Activated gamma-delta T cell (primary cell): Measurements from ENCODE around the gene ADCY5.

Source experiments
- DNase-seq: peaks from one replicate; lab custom pipeline; 2025; lab: John Stamatoyannopoulos, UW

Gene ADCY5

DNA sequence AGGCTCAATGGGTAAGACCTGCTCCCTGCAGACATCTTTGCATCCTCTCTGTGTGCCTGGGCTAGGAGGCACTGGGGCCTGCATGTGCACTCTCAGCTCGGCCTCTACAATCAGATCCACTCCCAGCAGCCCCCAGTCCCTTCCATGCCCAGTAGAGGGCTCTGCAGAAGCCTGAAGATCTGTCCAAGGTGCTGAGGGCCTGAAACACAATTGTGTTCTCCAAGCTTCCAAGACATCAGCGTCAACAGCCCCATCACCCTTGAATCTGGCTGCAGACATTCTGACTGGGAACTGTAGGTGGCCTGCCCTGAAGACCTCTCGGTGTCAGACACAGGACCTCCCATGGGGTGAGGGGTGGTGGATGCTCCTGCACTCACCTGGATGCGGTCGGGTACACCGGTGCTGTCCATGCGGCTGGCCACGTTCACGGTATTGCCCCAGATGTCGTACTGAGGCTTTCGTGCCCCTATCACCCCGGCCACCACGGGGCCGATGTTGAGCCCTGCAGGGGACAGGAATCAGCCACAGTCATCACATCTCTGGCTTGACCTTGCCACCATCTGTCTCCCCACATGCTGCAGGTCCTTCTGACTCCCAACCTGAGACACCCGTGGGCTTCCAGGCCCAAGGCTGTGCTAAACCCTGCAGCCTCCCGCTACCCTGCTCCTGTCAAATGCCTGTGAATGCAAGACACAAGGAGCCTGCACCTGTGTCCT, 162.4 kb downstream of the ADCY5 start:
- no peak for DNase-seq

DNA sequence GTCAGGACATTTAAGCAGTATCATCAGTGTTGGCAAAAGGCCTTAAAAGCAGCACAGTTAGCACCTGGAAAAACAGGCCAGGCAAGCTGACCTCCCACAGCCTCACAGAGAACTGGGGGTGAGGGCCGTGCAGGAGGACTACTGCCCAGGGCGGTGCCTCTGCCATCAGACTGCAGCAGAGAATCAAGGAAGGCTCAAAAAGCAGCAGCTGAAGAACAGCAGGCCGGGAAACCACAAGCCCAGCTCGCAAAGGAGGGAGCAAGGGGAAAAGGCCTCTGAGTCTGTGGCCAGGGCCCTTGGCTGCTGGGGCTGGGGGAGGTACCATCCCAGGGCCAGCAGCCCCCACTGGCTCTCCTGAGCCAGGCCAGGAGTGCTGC, 163.0 kb downstream of the ADCY5 start:
- DNase-seq = no peak

DNA sequence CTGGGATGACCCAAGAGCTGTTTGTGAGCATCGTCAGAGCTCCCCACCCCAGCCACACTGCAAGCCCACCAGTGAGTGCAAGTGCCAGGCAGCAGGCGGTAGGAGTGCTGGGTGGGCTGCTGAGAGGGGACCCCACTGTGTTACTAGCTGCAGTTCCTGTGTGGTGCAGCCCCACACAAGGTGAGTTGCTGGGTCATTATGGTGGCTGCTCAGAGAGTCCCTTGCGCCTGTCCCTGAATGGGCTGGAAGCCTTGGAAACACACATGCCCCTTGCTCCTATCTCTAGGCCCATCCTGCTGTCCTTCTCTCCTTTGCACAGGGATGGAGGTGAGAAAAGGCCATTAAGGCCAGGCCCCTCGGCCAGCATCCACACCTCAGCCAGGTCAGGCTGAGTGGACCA, 163.4 kb downstream of the ADCY5 start:
- no peak for DNase-seq

DNA sequence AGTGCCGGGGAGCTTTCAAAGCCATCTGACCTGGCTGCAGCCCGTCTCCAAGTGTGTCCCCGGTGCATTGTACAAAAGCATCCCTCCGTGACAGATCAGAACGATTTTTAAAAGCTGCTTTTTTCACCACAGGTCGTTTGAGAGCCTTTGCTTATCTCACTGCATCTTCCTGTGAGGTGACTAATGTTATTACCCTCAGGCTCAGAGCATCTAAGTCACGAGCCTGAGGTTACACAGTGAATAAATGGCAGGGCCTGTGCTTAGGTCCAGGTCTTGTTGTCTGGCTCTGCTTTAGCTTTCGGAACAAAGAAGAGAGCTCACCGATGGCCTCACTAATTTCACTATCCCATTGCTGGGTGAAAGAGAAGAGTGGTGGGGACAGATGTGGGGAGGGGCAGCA, 163.8 kb downstream of the ADCY5 start:
- no peak for DNase-seq

DNA sequence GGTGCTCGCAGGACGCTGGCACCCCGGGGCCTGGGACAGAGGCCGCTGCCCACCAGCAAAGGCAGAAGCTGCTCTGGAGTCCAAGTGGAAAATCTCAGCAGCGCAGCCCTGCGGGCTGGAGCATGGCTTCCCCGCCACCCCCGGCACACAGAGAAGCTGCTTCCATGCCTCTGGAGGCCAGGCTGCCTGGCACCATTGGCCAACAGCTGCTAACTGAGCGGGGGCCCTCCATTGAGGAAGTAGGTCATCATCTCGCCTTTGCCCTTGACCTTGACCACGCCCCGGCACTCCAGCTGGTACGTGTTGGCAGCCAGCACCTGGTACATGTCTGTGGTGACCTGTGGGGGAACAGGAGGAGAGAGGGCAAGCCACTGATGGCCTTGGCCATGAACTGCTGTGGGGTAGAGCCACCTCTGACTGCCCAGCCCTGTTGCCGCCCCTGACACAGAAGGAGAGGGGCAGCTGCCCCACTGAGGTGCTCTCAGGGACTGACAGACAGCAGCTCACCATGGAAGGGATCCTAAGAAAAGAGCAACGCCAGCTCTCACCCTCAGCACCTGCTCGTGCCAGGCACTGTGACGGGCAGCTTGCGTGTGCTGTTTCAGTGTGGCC, 164.4 kb downstream of the ADCY5 start:
- no peak for DNase-seq

DNA sequence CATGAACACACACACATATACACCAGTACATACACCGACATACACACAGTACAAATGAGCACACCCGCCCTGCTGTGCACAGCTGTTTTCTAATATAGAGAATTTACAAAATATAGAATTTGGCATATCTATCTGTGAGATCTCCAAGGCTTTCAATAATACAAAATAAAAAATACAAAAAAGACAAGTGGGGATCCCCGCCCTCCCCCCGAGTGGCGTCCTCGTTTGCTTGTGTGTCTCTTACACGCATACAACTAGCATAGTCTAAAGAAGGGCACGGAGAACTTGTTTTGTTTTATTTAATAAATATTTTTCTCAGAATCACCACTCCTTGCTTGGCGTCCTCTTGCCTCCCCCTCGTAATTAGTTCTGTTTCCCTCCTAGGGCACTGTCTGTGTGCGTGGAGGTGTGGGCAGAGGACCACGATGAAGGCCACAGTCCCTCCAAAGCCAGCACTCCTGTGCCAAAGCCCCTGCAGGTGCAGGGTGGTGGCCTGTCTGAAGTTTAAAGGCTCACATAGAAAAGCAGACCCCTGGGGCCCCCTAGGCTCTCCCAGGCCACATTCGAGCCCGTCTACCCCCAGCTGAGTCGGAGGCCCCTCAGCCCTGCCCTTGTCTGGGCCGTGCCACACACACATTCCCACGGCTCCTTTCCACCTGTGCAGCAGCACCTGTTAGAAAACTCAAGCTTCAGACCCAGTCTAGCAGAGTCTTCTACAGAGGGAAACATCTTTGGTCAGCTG, 165.1 kb downstream of the ADCY5 start:
- no peak for DNase-seq

DNA sequence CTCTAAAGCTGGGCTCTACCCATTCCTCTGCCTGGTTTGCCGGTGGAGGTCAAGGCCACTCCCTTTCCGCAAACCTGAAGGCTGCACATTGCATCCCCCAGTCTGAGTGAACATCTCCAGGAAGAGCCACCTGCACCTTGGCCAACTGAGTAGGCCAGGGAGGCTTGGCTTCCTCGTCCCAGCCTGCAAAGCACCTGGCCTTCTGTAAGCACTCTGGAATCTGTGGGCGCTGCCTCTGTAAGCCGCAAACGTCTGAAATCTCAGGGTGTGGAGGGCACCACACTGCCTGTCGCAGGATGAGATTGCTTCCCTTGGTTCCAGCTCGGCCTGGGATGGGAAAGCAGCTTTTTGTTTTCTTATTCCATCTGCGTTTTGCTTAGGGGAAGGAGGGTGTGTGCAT, 165.8 kb downstream of the ADCY5 start:
- no peak for DNase-seq

DNA sequence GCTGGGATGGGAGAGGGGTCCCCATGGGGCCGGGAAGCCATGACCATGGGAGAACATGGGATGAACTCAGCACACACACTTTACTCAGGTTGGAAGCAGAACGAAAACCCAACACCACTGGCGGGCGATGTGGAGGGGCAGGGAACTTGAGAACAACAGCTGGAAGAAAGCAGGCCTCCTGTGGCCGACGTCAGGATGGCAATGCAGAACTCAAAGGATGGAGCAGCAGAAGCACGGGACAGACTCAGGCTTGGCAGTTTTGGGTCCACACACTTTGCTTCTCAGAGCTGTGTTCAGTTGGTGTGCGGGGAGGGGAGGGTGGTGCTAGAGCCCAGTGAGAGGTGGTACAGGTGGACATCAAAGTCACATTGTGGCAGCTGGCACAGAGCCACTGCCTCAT, 166.4 kb downstream of the ADCY5 start:
- DNase-seq = no peak

DNA sequence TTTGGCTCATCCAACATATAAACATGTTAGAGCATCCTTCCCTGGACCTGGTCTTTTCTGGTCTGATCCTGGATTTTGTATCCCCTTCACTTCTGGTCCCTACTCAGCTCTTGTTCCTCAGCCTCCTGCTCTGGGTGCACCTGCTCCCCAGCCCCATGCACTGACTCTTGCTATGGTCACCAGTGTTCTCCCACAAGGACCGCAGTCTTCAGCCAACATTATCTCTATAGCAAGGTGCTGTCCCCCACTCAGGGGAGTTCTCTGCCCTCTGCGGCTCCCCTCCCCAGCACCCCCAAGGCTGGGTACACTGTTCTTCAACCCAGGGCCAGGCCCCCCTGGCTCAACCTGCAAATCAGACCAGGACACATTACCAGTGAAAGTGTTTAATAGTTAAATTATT, 167.0 kb downstream of the ADCY5 start:
- no peak for DNase-seq

DNA sequence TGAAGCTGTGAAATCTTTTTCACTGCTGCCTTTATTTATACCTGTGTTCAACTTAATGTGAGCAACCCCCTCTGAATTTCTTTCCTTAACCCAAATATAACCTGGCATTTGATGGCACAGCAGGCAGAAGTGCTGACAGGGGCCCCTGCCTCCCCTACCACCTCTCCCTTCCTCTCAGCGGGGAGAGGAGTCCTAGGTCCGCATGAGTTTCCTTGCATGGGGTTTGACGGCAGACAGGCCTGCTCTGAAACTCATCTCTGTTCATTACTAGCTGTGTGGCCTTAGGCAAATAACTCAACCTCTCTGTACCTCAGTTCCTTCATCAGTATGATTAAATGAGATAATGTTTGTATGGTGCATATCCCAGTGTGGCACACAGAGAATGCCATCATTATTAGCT, 167.5 kb downstream of the ADCY5 start:
- DNase-seq = no peak

DNA sequence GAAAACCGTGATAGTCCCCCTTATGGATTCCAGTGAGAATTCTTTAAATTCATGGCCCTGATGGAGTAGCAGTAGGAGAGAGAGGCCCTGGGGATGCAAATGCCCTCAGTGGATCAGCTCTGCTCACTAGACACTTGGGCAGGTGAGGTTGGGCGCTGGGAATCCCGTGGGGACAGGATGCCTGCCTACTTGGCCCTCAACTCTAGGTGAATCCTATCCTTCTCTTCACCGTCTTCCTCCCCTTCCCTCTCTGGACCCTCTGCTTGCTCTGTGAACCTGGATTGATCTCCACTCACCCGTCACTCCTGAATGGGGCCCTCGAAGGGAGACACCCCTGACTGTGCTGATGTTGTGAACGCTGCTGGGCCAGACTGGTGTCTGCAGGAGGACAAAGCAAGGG, 169.8 kb downstream of the ADCY5 start:
- DNase-seq = no peak

DNA sequence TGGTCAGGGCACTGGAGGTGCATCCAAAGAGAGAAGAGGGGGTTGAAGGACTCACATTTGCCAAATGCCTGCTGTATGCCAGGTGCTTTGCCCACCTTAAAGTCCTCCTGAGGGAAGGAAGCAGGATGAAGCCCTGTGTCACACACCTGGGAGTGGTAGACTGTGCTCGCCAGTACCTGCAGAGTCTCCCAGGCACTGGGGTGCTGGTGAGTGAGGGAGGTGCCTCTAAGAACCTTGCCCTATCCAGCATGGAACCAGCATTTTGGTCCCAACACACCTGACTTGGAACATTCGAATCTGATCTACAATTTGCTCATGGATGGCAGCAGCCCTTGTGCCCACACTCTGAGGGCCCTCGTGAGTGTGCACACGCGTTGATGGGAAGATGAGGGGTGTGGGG, 170.4 kb downstream of the ADCY5 start:
- DNase-seq = no peak

DNA sequence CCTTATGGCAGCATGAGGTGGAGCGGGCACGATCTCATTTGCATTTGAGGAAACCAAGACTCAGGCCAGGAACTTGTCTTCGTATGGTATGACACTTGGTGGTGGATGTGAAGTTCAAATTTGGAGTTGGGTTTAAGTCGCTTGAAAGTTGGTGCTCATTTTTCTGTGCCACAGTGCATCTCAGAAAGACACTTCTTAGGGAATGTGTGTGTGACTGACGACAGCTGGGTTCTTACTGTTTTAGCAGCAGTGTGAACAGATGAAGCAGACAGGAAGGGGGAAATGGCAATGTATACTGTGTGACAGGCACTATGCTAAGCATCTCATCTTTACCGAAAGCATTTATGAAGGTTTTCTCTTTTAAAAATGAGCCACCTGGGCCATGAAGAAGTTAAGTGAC, 171.8 kb downstream of the ADCY5 start:
- DNase-seq = no peak

DNA sequence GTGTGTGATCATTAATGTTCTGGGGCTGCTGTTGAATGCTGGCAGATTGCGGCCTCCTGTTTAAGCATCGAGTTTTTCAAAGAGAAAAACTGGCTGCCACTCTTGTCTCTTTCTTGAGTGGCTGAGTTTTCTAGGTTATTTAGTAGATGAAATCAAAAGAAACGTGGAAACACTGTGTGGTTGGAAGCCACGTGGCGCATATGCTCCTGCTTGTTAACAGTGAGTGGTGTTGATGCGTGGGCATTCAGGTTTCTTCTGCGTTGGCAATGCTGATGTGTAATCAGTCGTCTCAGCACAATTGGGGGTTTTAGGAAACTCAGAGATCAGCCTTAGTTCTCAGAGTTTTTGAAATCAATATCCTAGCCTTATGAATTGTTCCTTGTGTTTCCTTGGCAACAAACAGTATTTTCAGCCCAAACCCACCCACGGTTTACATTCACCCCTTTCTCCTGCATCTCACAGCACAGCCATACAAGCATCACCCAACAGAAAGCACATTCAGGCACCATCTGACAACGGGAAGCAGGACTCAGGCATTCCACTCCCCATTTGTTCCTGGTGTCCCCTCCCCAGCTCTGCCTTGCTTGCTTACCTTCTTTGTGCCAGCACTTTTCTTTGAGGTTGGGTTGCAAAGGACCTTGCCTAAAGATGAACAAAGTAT, 172.4 kb downstream of the ADCY5 start:
- no peak for DNase-seq

DNA sequence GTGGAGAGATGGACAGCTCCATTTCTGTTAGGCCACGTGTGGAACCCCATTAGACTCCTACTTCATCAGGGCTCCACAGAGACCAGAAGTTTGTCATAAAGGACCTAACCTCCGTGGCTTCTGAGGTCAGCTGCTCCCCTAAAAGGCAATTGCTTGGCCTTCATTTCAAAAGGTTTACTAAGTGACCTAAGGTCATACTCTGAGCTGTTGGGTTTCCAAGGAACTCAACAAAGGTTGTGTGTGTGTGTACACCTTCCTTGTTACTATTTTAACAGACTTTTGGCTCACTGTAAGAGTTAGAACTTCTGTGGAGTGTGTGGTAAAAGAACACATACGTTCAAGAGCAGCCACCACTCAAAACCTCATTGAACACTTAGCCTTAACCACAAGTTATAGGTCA, 173.2 kb downstream of the ADCY5 start:
- DNase-seq = no peak

DNA sequence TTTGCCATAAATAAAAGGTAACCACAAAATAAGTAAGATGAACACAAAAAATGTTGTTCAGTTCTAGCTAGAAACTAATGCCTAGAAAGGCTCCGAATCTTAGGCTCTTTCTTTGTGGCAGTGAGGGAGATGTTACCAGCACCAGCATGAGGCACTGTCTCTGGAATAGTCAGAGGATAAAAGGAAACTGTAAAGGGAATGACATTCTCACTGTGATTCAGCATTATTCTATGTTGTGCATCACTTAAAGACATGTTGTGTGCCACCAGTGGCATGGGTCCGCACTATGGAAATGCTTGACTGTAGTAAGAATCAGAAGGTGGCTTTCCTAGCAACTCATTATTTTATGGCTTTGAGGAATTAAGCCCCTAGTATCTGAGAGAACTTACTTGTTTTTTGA, 176.3 kb downstream of the ADCY5 start:
- no peak for DNase-seq

DNA sequence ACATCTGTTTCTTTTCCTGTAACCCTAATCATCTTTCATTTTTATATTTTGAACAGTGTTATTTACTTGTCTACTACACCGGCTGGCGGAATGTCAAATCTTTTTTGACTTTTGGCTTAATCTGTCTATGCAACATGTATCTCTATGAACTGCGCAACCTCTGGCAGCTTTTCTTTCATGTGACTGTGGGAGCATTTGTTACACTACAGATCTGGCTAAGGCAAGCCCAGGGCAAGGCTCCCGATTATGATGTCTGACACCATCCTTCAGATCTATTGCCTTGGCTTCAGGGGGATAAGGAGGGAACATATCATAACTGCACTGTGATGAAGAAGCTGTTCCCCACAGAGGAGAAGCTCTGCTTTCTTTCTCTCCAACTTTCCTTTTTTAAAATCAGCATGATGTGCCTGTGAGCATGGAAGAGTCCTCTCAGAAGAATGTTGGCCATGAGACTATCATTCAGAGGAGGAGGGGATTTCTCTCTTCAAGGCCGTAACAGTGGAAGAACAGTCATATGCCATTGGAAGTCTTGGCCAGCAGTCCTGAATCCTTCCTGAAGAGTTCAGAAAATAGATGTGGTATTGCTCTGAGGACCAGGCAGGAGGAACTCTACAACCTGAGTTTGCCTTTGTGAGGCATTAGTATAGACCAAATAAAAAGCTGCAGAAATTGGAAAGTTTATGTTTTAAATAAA, 177.3 kb downstream of the ADCY5 start:
- DNase-seq = no peak

DNA sequence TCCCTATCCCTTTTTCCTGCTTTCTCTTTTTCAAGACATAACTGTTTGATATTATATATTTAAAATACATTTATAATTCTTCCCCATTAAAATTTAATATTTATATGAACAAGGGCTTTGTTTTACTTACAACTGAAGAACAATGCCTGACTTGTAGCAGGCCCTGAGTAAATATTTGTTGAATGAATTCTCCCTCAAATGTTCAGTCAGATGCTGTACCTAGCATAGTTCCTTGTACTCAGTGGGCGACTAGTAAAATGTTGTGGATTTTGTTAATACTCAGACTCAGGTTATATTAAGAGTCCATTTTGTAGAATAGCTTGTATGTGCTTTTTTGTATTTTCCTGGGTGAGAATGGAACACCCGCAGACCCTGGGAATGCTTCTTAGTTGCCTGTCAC, 178.1 kb downstream of the ADCY5 start:
- DNase-seq = no peak

DNA sequence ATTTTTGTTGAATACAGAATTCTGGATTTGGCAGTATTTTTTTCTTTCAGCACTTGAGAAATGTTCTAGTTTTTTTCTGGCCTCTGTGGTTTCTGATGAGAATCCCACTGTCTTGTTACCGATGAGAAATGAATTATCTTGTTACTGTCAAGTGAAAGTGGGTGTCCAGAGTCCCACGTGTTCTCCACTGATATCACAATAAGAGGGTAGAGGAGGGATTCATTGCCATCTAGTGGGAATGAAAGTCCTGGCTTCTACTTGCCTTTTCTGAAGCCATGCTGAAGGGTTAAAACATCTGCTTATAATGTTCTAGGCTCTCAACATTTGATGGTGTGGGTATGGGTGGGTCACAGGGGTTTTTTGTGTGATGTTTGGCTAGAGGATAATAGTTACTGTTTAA, 181.1 kb downstream of the ADCY5 start:
- no peak for DNase-seq

DNA sequence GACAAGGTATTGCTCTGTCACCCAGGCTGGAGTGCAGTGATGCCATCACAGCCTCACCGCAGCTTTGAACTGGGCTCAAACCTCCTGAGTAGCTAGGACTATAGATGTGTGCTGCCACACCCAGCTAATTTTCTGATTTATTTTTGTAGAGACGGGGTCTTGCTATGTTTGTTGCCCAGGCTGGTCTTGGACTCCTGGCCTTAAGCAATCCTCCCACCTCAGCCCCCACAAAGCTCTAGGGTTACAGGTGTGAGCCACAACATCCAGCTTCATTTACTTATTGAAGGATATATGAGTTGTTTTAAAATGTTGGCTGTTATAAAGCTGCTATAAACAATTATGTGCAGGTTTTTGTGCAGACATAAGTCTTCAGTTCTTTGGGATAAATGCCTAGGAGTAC, 184.9 kb downstream of the ADCY5 start:
- no peak for DNase-seq

DNA sequence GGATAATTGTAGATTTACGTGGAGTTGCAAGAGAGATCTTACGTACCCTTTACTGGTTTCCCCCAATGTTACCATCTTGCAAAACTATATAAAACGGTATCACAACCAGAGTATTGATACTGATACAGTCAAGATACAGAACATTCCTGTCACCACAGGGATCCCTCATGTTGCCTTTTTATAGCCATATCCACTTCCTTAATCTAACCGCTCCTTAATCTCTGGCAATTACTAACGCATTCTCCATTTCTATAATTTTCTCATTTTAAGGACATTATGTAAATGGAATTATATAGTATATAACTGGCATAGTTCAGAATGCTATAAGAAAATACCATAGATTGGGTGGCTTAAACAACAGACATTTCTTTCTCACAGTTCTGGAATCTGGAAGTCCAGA, 186.0 kb downstream of the ADCY5 start:
- DNase-seq = no peak

DNA sequence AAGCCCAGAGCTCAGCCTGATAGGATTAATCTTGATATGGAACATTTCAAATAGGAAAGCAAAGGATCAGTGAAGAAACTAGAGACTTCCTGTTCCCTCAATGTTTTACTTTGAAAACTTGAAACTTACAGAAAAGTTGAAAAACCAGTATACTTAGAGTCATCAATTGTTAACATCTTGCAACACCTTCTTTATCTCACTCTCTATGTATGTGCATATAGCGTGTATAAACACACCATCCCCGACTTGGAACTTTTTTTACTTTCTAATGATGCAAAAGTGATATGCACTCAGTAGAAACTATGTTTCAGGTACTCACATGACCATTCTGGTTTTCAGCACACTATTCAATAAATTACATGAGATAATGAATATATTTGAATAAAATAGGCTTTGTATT, 186.7 kb downstream of the ADCY5 start:
- DNase-seq = no peak
